Measurements from ENCODE around the gene MTHFD2. TPM values are rescaled to one million over a fixed set of nuclear protein-coding genes. Genes with fewer than 3 reads are reported as not detected.
"Not testable (repeated sequence)": the region's sequence is repeated elsewhere in the genome, so short reads cannot be mapped to it uniquely, and the experiment has no call there.

Gene MTHFD2
- polyA plus RNA-seq (ENCODE audit: insufficient read length in 3 of 3): 10 to 100 TPM; 26.9 to 31.0 (median 29.8) TPM

GRCh38 chr2:74198461-74199274 lies at the start of gene MTHFD2:
Gene MTHFD2 (plus strand): TSS chr2:74198615. CDS start chr2:74198642, 27 bp downstream.
- peak; percentile 61 to 80 (median 70) for DNase-seq (ENCODE audit: low read depth in 3 of 3, low spot score in 2 of 3)

DNA sequence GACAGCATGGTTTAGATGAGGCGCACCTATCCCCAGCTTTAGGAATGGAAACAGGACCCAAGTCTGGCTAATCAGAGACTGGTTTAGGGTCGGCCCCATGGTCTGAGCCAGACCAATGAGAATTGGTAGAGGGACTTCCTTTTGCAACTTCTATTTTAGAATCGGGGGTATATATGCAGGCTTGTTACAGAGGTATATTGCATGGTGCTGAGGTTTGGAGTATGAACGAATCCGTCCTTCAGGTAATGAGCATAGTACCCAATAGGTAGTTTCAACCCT lies 49.2 kb upstream of the MTHFD2 start:
- DNase-seq (ENCODE audit: low read depth in 3 of 3, low spot score in 2 of 3): no peak

GRCh38 chr2:74149570-74150319 lies 48.7 kb upstream of the MTHFD2 start:
- DNase-seq (ENCODE audit: low read depth in 3 of 3, low spot score in 2 of 3): no peak

DNA sequence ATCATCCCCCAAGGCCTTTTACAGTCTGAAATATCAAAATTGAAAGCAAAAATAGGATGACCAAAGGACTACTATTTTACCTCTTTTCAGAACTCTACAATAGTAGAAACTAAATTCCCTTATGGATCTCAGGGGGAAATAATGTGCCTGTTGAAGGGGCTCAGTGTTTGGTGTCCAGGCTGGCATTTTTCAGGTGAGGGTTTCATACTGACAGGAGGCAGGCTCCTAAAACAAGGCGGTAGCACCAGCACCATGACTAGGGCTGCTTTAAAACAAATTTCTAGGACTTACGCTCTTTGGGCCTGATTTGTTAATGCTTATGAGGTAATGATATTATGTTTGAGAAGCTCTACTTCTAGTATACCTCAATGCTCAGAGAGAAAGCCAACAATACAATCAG lies 45.5 kb upstream of the MTHFD2 start:
- DNase-seq (ENCODE audit: low read depth in 3 of 3, low spot score in 2 of 3): no peak

GRCh38 chr2:74155830-74156229 lies 42.6 kb upstream of the MTHFD2 start:
- DNase-seq (ENCODE audit: low read depth in 3 of 3, low spot score in 2 of 3): no peak

- DNase-seq (ENCODE audit: low read depth in 3 of 3, low spot score in 2 of 3): no peak
Measured at GRCh38 chr2:74162951-74163350, 35.5 kb upstream of the MTHFD2 start.

DNA sequence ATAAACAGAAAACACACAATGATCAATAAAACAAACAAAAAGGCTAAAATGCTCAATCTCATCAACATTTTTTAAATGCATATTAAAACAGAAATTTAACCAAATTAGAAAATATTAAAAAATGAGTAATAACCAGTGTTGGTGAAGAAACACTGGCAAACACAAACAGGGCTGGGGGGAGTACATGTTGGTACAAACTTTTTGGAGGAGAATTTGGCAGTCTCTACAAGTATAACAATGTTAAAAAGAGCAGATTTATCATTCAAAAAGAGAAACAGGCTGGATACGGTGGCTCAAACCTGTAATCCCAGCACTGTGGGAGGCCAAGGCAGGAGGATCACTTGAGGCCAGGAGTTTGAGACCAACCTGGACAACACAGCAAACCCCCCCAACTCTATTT lies 33.7 kb upstream of the MTHFD2 start:
- no peak for DNase-seq (ENCODE audit: low read depth in 3 of 3, low spot score in 2 of 3)

DNA sequence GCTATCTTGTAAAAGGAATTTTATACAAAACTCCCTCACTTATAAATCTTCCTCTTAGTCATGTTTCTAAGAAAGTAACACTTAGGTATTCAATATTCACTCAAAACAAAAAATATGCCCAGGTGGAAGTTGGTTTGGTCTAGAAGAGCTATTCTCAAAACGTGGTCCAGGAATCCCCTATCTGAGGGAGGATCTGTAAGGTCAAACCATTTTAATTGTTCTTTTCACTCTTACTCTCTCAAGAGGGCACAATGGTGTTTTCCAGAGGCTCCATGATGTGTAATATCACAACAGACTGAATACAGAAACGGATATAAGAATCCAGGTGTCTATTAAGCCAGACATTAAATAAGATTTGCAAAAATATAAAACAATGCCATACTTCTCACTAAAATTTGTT lies 29.7 kb upstream of the MTHFD2 start:
- no peak for DNase-seq (ENCODE audit: low read depth in 3 of 3, low spot score in 2 of 3)

DNA sequence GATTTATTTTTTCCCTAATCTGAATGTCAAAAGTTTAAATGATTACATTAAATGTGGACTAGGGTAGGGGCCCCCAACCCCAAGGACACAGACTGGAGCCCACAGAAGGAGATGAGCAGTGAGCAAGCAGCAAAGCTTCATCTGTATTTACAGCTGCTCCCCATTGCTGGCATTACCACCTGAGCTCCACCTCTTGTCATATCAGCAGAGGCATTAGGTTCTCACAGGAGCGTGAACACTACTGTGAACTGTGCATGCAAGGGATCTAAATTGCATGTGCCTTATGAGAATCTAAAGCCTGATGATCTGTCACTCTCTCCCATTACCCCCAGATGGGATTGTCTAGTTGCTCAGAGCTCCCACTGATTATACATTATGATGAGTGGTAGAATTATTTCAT lies 23.5 kb upstream of the MTHFD2 start:
- DNase-seq (ENCODE audit: low read depth in 3 of 3, low spot score in 2 of 3): no peak

- no peak for DNase-seq (ENCODE audit: low read depth in 3 of 3, low spot score in 2 of 3)
Measured at GRCh38 chr2:74177696-74178095, 20.7 kb upstream of the MTHFD2 start.

- peak; percentile 89 to 99 (median 94) for DNase-seq (ENCODE audit: low read depth in 3 of 3, low spot score in 2 of 3)
Measured at GRCh38 chr2:74178211-74179062, 20.0 kb upstream of the MTHFD2 start, which contains the start of gene MOB1A. Gene MOB1A (minus strand): TSS chr2:74178879. CDS start chr2:74178674, 205 bp downstream.

- DNase-seq (ENCODE audit: low read depth in 3 of 3, low spot score in 2 of 3): no peak
Measured at GRCh38 chr2:74179063-74179865, 19.2 kb upstream of the MTHFD2 start.

DNA sequence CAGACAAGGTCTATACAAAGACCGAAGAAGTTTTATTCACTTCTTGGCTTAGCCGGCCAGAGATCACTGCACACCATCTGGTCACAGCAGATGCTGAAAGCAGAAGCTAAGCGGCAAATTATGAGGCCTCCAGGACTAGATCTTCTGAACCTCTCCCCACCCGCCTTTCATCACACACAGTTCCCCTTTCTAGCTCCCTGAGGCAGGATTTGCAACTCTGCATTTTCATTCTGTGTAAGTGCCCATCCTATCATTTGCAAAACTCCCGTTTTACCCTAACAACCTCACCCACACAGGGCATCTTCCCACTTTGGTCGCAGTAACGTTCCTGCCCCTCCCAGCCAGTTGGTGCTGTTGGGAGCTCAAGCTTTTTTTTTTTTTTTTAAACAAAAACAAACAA lies 16.7 kb upstream of the MTHFD2 start:
- no peak for DNase-seq (ENCODE audit: low read depth in 3 of 3, low spot score in 2 of 3)

- no peak for DNase-seq (ENCODE audit: low read depth in 3 of 3, low spot score in 2 of 3)
Measured at GRCh38 chr2:74183878-74184277, 14.5 kb upstream of the MTHFD2 start.

- no peak for DNase-seq (ENCODE audit: low read depth in 3 of 3, low spot score in 2 of 3)
Measured at GRCh38 chr2:74186038-74186437, 12.4 kb upstream of the MTHFD2 start.

- not testable (repeated sequence) for DNase-seq (ENCODE audit: low read depth in 3 of 3, low spot score in 2 of 3)
Measured at GRCh38 chr2:74186706-74187105, 11.7 kb upstream of the MTHFD2 start.

- DNase-seq (ENCODE audit: low read depth in 3 of 3, low spot score in 2 of 3): no peak
Measured at GRCh38 chr2:74188018-74188601, 10.3 kb upstream of the MTHFD2 start.

DNA sequence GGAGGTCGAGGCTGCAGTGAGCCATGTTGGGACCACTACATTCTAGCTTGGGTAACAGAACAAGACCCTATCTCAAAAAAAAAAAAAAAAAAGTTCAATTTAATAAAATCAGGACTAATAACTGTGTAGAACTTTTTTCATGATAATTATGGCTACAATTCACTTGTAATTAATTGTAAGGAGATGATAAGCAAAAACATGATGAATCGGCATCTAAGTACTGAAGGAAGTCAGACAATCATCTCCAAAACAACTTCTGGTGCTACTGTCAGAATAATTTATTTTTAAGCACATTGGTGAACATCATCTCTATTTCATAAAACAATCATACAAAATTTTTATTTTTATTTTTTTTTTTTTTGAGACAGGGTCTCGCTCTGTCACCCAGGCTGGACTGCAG lies 9.7 kb upstream of the MTHFD2 start:
- no peak for DNase-seq (ENCODE audit: low read depth in 3 of 3, low spot score in 2 of 3)

DNA sequence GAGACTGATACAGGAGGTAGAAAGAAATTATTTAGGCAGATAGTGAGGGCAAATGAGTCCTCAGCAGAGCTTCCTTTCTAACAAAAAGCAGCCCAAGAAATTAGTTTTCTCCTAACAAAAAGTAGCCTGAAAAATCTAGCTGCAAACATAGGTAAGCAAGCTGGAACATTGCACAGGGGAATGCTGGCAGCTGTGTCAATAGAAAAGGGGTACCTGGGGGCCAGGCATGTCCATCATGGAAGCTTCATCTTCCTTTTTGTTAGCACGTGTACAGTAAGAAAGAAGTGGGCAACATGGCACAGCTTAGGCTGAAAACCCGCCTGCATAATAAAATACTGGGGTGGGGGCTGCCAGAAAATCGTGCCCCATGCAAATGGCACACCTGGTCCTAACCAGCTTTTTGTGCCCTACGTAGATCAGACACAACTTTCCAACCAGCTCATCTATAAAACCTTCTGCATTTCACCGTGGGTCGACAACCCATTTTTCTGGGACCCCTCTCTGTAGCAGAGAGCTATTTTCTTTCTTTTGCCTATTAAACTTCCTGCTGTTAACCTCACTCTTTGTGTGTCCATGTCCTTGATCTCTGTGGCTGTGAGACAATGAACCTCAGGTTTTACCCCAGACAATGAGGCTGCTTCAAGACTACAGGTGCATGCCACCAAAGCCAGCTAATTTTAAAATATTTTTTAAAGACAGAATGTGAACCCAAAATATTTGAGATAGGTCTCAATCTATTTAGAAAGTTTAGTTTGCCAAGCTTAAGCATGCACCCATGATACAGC lies 6.6 kb upstream of the MTHFD2 start:
- no peak for DNase-seq (ENCODE audit: low read depth in 3 of 3, low spot score in 2 of 3)
